Hepatocyte (in vitro differentiated cells): ENCODE results near the gene SLC35E1. TPM values are rescaled to one million over a fixed set of nuclear protein-coding genes. Genes with fewer than 3 reads are reported as not detected.
A peak's percentile ranks its signal among the peaks of the same experiment; 100 is the strongest.

Experiments used
- DNase-seq: peaks from one replicate; pipeline ENCODE4 v3.0.0-alpha.2; 2016; ENCODE audit warnings: low spot score
- H2AFZ ChIP-seq: fragments of 200-600 bp; sonication (generic); 2 replicates; pipeline ENCODE4 v1.6.0; 2016; ENCODE audit warnings: antibody characterized with exemption, mild to moderate bottlenecking
- H3K27ac ChIP-seq: fragments of 200-600 bp; sonication (generic); 2 replicates; pipeline ENCODE4 v1.5.1; 2016; ENCODE audit warnings: mild to moderate bottlenecking
- H3K27me3 ChIP-seq: fragments of 200-600 bp; sonication (generic); 2 replicates; pipeline ENCODE4 v1.6.1; 2016
- H3K36me3 ChIP-seq: fragments of 200-600 bp; sonication (generic); replicated peaks from 2 replicates; pipeline ENCODE4 v1.5.1; 2016; ENCODE audit warnings: low read depth; ENCODE audit not compliant: insufficient read depth
- H3K4me1 ChIP-seq: fragments of 200-600 bp; sonication (generic); 2 replicates; pipeline ENCODE4 v1.5.1; 2016; ENCODE audit warnings: mild to moderate bottlenecking, moderate library complexity; ENCODE audit not compliant: insufficient read depth
- H3K4me2 ChIP-seq: fragments of 200-600 bp; sonication (generic); 2 replicates; pipeline ENCODE4 v1.6.0; 2016
- H3K4me3 ChIP-seq: fragments of 200-600 bp; sonication (generic); 2 replicates; pipeline ENCODE4 v1.5.1; 2016; ENCODE audit warnings: mild to moderate bottlenecking
- H3K79me2 ChIP-seq: fragments of 200-600 bp; sonication (generic); 2 replicates; pipeline ENCODE4 v1.6.0; 2017; ENCODE audit warnings: mild to moderate bottlenecking
- H3K9me2 ChIP-seq: fragments of 200-600 bp; sonication (generic); replicated peaks from 2 replicates; pipeline ENCODE4 v1.6.0; 2017; ENCODE audit warnings: mild to moderate bottlenecking; ENCODE audit not compliant: insufficient read depth
- H3K9me3 ChIP-seq: fragments of 200-600 bp; sonication (generic); 2 replicates; pipeline ENCODE4 v1.5.1; 2016; ENCODE audit warnings: low read depth, mild to moderate bottlenecking
- H4K20me1 ChIP-seq: fragments of 200-600 bp; sonication (generic); 2 replicates; pipeline ENCODE4 v1.6.0; 2016; ENCODE audit warnings: mild to moderate bottlenecking; ENCODE audit not compliant: insufficient read depth, poor library complexity, severe bottlenecking
- EZH2 ChIP-seq: fragments of 200-600 bp; sonication (generic); IDR thresholded peaks from 2 replicates; pipeline ENCODE4 v1.6.1; 2016; ENCODE audit warnings: antibody characterized with exemption, mild to moderate bottlenecking, borderline replicate concordance
- EZH2phosphoT487 ChIP-seq: fragments of 200-600 bp; sonication (generic); IDR thresholded peaks from one replicate; pipeline ENCODE4 v1.6.1; 2018; ENCODE audit warnings: antibody characterized with exemption, mild to moderate bottlenecking, low read depth, moderate library complexity; ENCODE audit not compliant: unreplicated experiment, severe bottlenecking
- WGBS: methylation state at CpG from one replicate; pipeline ENCODE4 v1.1.6; 2016; ENCODE audit warnings: low lambda C conversion rate; ENCODE audit errors: missing lambda C conversion rate; 5-methylcytosine and 5-hydroxymethylcytosine counted together
- polyA plus RNA-seq: library from polyadenylated mRNA; unstranded; fragments of >200 nt; fragmentation: Nextera tagmentation; extraction: Ambion mirVana; gene quantifications from 2 replicates; pipeline ENCODE4 v1.2.1, GENCODE V29; 2016
- total RNA-seq: library from RNA; depleted of rRNA; stranded (reverse); fragments of >200 nt; gene quantifications from 2 replicates; pipeline ENCODE4 v1.2.3, GENCODE V29; 2014
- TF ChIP-seq, protein P1 (sequence below): fragments of 200-600 bp; sonication (generic); IDR thresholded peaks from 2 replicates; pipeline ENCODE4 v1.5.1; 2016; ENCODE audit warnings: antibody characterized with exemption, mild to moderate bottlenecking; ENCODE audit not compliant: poor library complexity

Gene SLC35E1
- total and polyA plus RNA-seq, 2 experiments from 2014 or later: 32.0 to 33.3 TPM

DNA sequence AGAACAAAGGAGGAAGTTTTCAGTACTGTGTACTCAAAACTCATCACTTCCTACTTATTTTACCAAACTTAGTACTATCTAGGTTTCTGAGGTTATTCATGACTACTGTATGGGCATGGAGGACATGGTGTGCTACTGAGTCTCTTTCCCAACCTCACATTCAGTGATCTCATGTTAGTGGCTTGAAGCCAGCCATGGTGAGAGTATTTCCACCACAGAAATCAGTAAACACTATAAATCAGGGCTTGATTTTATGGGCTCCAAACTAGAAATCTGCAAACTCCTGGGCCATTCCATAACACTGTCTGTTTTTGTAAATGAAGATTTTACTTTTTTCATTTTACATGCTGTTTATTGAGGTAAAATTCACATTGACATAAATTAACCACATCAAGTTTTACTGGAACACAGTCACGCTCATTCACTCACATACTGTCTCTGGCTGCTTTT is 36.1 kb upstream of the SLC35E1 start:
- H4K20me1 ChIP-seq: peaks cover 80% of the 10 kb centered on the region
- no peaks in the 10 kb centered on the region for H3K9me3 ChIP-seq
- H3K4me3 ChIP-seq: no peak overlapping the region
- no peaks in the 10 kb centered on the region for H3K9me2 ChIP-seq
- H3K4me2 ChIP-seq: peak overlapping the region; percentile 13
- no peak overlapping the region for H2AFZ ChIP-seq
- peak; percentile 56 for DNase-seq
- peak overlapping the region; percentile 61 for H3K27ac ChIP-seq
- TF ChIP-seq, protein P1, sequence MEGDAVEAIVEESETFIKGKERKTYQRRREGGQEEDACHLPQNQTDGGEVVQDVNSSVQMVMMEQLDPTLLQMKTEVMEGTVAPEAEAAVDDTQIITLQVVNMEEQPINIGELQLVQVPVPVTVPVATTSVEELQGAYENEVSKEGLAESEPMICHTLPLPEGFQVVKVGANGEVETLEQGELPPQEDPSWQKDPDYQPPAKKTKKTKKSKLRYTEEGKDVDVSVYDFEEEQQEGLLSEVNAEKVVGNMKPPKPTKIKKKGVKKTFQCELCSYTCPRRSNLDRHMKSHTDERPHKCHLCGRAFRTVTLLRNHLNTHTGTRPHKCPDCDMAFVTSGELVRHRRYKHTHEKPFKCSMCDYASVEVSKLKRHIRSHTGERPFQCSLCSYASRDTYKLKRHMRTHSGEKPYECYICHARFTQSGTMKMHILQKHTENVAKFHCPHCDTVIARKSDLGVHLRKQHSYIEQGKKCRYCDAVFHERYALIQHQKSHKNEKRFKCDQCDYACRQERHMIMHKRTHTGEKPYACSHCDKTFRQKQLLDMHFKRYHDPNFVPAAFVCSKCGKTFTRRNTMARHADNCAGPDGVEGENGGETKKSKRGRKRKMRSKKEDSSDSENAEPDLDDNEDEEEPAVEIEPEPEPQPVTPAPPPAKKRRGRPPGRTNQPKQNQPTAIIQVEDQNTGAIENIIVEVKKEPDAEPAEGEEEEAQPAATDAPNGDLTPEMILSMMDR: no peak
- TF ChIP-seq EZH2phosphoT487: no peak
- no peak for TF ChIP-seq EZH2
- no peaks in the 10 kb centered on the region for H3K27me3 ChIP-seq
- no peaks in the 10 kb centered on the region for H3K4me1 ChIP-seq
- 64% methylated on average over 1 of the region's 1 CpG for WGBS
- H3K79me2 ChIP-seq: peaks cover 96% of the 10 kb centered on the region
- H3K36me3 ChIP-seq: no peaks in the 10 kb centered on the region

DNA sequence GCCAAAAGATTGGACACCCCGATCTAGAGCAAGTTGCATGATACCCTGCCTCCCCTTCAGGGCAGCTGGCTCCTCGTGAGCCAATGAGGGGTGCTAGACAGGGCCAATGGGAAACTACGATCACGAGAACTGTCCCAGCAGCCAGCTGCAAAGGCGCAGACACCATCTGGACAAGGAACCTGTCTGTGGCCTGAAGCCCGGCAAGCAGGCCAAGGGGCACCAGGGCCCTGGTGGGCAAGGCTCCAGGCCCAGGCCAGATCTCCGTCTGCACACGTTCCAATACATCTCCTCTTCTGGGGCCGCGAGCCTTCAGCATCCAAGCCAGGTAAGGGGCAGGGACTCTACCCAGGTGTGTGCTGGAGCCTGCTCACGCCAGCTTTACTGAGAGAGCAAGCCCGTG is 35.6 kb upstream of the SLC35E1 start:
- peak overlapping the region; percentile 61 for H3K27ac ChIP-seq

DNA sequence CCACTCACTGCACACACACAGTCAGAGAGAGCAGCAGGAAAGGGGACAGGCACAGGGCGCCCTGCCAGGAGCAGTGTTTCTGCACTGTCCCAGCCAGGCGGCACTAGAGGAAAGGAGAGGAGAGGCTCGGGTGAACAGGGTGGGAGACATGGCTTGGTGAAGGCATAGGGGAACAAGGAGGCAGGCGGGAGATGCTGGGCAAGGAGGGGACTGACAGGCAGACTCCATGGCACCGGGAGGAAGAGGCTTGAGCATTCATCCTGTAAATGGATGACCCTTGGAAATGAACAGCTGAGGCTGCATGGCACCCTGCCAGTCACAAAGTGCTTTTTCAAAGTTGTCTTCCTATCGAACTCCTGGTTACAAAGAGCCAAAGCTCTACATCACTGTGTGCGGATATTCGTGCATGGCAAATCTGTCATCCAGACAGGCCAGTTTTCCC is 33.4 kb upstream of the SLC35E1 start:
- Histone ChIP-seq H3K4me3 (no peak overlapping the region), H3K79me2 (peaks cover 96% of the 10 kb centered on the region), H3K4me1 (no peaks in the 10 kb centered on the region), H3K9me2 (no peaks in the 10 kb centered on the region), H3K36me3 (no peaks in the 10 kb centered on the region), H3K9me3 (no peaks in the 10 kb centered on the region), H3K4me2 (no peak overlapping the region), H4K20me1 (peaks cover 77% of the 10 kb centered on the region), H3K27ac (no peak overlapping the region), H3K27me3 (no peaks in the 10 kb centered on the region), H2AFZ (no peak overlapping the region)
- TF ChIP-seq, protein P1: no peak
- TF ChIP-seq EZH2phosphoT487: no peak
- no peak for TF ChIP-seq EZH2
- 89% methylated on average over 8 of the region's 8 CpGs for WGBS
- no peak for DNase-seq

More for the DNA sequence above, 35.6 kb upstream of the SLC35E1 start:
- no peak overlapping the region for H3K4me2 ChIP-seq
- 98% methylated on average over 12 of the region's 12 CpGs for WGBS
- no peaks in the 10 kb centered on the region for H3K27me3 ChIP-seq
- no peak for DNase-seq
- H3K9me2 ChIP-seq: no peaks in the 10 kb centered on the region
- H3K36me3 ChIP-seq: no peaks in the 10 kb centered on the region
- H3K9me3 ChIP-seq: no peaks in the 10 kb centered on the region
- H3K4me3 ChIP-seq: no peak overlapping the region
- H3K79me2 ChIP-seq: peaks cover 96% of the 10 kb centered on the region
- TF ChIP-seq, protein P1: no peak
- TF ChIP-seq EZH2phosphoT487: no peak
- H4K20me1 ChIP-seq: peaks cover 80% of the 10 kb centered on the region
- H3K4me1 ChIP-seq: no peaks in the 10 kb centered on the region
- H2AFZ ChIP-seq: no peak overlapping the region

- no peaks in the 10 kb centered on the region for H3K9me2 ChIP-seq
- no peak for DNase-seq
- H3K27me3 ChIP-seq: no peaks in the 10 kb centered on the region
- peaks cover 81% of the 10 kb centered on the region for H4K20me1 ChIP-seq
- no peak overlapping the region for H3K27ac ChIP-seq
- H3K4me1 ChIP-seq: no peaks in the 10 kb centered on the region
- no peaks in the 10 kb centered on the region for H3K9me3 ChIP-seq
- no peak overlapping the region for H2AFZ ChIP-seq
- H3K4me3 ChIP-seq: no peak overlapping the region
- 92% methylated on average over 3 of the region's 3 CpGs for WGBS
- TF ChIP-seq, protein P1: no peak
- TF ChIP-seq EZH2 (no peak), EZH2phosphoT487 (no peak)
- H3K79me2 ChIP-seq: peaks cover 96% of the 10 kb centered on the region
- H3K36me3 ChIP-seq: no peaks in the 10 kb centered on the region
- H3K4me2 ChIP-seq: no peak overlapping the region
Observed at GRCh38 chr19:16605115-16605514, 32.9 kb upstream of the SLC35E1 start.
